VCaP (cell line): Measurements from ENCODE around the gene DCAF8.

Experiments used
- H3K27ac ChIP-seq: fragments of 450-650 bp; 2 replicates; pipeline ENCODE4 v1.5.1; 2017
- TF ChIP-seq, protein P1 (sequence below): fragments of 450-650 bp; conservative IDR thresholded peaks from 2 replicates; pipeline ENCODE4 v1.5.1; 2017; ENCODE audit warnings: mild to moderate bottlenecking, moderate library complexity

DCAF8 gene

DNA sequence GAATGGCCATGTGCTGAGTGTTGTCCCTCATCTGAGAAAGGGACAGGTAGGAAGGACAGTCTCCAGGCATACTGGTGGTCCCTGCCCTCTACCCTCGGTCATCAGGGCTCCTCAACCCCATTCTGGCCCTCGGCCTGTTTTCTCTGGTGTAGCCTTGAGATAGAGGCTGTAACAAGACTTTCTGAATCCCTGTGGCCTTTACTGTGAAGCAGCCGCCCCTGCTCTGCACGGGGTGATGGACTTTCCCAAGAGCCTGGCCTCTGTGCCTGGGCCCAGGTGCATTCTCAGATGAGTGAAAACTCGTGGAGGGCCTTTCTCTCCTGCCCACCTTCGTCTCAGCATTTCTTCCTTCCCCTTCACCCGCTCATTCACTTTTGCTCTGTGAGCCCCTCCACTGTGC lies 74.9 kb downstream of the DCAF8 start:
- TF ChIP-seq, protein P1, sequence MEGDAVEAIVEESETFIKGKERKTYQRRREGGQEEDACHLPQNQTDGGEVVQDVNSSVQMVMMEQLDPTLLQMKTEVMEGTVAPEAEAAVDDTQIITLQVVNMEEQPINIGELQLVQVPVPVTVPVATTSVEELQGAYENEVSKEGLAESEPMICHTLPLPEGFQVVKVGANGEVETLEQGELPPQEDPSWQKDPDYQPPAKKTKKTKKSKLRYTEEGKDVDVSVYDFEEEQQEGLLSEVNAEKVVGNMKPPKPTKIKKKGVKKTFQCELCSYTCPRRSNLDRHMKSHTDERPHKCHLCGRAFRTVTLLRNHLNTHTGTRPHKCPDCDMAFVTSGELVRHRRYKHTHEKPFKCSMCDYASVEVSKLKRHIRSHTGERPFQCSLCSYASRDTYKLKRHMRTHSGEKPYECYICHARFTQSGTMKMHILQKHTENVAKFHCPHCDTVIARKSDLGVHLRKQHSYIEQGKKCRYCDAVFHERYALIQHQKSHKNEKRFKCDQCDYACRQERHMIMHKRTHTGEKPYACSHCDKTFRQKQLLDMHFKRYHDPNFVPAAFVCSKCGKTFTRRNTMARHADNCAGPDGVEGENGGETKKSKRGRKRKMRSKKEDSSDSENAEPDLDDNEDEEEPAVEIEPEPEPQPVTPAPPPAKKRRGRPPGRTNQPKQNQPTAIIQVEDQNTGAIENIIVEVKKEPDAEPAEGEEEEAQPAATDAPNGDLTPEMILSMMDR = no peak
- no peak overlapping the region for H3K27ac ChIP-seq

DNA sequence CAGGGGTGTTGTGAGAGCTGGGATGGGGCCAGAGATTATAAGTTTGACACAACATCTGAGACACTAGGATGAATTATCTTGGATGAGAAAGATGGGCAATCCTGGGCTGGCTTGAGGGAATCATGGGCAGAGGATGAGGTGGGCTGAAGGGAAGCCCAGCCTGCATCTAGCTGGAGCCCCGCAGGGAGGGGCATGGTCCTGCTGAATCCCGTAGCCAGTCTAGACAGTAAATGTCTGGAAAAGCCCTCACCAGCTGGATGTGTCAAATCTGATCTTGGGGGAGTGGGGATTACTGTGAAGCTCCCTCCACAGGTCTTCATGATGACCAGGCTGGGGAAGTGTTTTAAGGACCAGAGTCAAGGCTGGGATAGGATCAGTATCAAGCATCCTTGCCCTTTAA lies 75.6 kb downstream of the DCAF8 start:
- TF ChIP-seq, protein P1 = no peak
- no peak overlapping the region for H3K27ac ChIP-seq

DNA sequence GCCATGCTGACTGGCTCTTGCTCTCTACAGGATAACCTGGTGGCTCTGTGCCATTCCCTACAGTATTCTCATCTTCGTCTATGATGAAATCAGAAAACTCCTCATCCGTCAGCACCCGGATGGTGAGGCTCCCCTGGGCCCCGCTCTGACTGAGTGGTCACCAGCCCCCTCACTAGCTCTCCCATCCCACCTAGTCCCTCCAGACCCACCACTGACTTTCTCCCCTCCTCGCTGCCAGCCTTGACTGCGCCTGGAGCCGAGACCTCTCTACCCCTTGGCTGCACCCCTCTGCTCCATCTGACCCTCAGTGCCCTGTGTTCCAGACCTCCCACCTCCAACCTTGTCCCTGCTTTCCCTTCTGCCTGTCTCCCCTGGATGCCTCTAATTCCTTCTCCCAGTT lies 76.1 kb downstream of the DCAF8 start:
- H3K27ac ChIP-seq = no peak overlapping the region
- TF ChIP-seq, protein P1 = no peak

DNA sequence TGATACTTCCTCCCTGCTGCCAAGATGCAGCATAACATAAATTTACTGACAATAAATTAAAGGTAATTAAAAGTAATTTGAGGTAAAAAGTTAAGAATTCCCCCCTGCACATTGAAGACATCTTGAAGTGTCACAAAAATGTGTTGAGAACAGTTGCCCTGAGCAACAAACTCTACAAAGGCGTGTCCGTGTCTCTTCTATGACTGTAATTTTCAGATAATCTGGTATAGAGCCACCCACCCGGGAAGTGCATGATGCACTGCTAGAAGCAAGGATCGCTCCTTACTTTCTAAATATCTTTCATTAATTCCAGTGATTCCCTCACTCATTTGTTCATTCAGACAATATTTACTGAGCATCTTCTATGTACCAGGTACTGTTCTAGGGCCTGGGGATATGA lies 83.0 kb downstream of the DCAF8 start:
- TF ChIP-seq, protein P1 = no peak
- no peak overlapping the region for H3K27ac ChIP-seq

DNA sequence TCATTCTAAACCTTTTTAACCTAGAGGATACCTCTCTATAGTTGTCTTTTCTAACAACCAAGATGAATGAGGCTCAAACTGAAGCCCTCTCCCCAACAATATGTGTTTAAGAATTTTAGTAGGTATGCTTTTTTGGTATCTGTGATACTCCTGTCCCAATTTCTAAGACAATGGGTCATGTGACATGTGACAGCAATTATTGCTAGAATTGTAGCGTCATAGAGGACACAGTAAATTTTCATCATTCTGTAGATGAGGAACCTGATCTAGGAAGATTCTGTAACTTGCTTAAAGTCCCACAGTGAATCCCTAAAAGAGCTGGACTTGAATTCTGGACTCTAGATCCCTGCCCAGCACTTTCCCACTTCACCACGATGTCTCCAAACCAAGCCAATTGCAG lies 83.6 kb downstream of the DCAF8 start:
- TF ChIP-seq, protein P1 = no peak

DNA sequence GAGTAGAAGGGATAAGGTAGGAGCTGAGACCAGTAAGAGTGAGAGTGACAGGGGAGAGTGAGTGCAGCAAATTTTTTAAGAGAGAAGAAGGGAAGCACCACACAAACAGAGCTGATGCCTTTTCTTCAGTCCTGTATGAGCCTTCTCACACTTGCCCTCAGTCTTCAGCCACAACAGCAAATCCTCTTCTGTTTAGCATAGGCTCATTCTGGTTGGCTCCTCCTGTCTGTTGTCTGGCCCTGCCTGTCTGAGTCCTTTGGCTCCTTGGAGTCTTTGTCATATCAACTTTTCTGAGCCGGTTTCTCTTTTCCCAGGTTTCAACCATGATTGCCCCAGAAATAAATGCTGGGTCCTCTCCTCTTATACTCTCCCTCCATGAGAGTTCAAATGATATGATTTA lies 84.7 kb downstream of the DCAF8 start:
- TF ChIP-seq, protein P1 = no peak
- no peak overlapping the region for H3K27ac ChIP-seq

More for the DNA sequence above, 83.6 kb downstream of the DCAF8 start:
- no peak overlapping the region for H3K27ac ChIP-seq

DNA sequence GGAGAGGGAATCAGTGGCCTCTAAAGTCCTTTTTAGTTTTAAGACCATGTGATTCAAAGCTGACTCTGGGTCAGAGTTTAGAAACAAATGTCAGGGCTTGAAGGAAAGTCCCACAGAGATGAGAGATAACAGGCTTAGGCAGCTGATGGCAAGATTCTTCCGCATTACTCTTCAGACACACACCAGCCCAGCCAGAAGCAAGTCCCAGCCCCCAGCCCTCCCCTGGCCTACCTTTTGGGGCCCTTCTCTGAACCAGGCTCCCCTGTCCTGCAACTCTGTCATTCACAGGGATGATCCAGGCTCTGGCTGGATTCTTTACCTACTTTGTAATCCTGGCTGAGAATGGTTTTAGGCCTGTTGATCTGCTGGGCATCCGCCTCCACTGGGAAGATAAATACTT lies 85.1 kb downstream of the DCAF8 start:
- TF ChIP-seq, protein P1 = no peak
- H3K27ac ChIP-seq = no peak overlapping the region

DNA sequence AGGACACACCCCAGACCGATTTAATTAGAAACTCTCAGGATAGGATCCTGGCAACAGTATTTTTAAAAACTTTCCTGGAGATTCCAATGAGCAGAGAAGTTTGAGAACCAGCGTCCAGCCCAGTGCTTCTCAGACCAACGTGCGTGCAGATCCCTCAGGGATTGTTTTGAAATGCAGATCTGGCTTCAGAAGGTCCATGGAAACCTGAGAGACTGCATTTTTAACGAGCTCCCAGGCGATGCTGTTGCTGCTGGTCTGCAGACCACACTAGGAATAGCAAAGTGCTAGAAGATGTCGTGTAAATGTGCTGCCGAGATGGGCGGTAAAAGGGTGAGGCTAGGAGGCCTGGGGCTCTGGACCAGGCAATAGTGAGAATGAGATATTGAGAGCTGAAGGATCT lies 90.4 kb downstream of the DCAF8 start:
- H3K27ac ChIP-seq = no peak overlapping the region
- TF ChIP-seq, protein P1 = no peak
